HG03108 (cell line): ENCODE data around the gene FAM204A.

Experiments used
- ATAC-seq: cut with Tn5 transposase; IDR thresholded peaks from one replicate; pipeline ENCODE4 v1.9.1; 2021; ENCODE audit warnings: moderate library complexity; ENCODE audit not compliant: unreplicated experiment

The FAM204A gene

GRCh38 chr10:118251791-118252190, 90.3 kb downstream of the FAM204A start:
- ATAC-seq = no peak

DNA sequence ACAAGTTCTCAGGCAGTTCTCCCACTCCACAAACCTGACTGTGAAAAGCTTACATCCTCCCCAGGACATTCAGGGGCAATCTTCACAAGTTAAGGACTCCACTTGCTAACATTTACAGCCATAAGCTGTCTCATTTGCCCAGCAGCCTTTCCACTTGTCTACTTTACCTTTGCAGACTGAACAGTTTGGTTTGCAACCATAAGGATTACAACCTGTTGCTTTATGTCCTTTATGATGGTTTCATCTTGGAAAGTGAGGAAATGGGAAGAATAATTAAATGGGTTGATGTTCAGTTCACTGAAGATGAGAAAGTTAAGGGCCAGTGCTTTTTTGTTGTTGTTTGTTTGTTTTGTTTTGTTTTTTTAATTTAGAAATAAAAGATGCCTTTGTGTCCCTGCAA, 92.4 kb downstream of the FAM204A start:
- no peak for ATAC-seq
